ENCODE measurements around the gene GCH1. TPM values are rescaled to one million over a fixed set of nuclear protein-coding genes. Genes with fewer than 3 reads are reported as not detected.

The GCH1 gene
- total RNA-seq, 4 donors from 2014 or later, result 2.2 to 5.0 (median 3.7) TPM

- Histone ChIP-seq H3K27me3 (no peaks in the 10 kb centered on the region), H3K4me3 (no peak overlapping the region), H3K9me3 (no peaks in the 10 kb centered on the region), H3K4me1 (no peaks in the 10 kb centered on the region), H3K27ac (no peak overlapping the region), H3K36me3 (no peaks in the 10 kb centered on the region)
- ATAC-seq, result no peak
- TF ChIP-seq EP300 (IDR thresholded peaks at IDR 0.05) (no peak), POLR2A (IDR thresholded peaks at IDR 0.05) (no peak), CTCF (IDR thresholded peaks at IDR 0.05) (no peak), POLR2AphosphoS5 (IDR thresholded peaks at IDR 0.05) (no peak)
These were observed 68.5 kb downstream of the GCH1 start for GRCh38 chr14:54834081-54834480.

- Histone ChIP-seq H3K27me3 (no peaks in the 10 kb centered on the region), H3K4me3 (no peak overlapping the region), H3K27ac (no peak overlapping the region), H3K36me3 (no peaks in the 10 kb centered on the region), H3K9me3 (no peaks in the 10 kb centered on the region), H3K4me1 (no peaks in the 10 kb centered on the region)
- TF ChIP-seq CTCF (IDR thresholded peaks at IDR 0.05) (no peak), POLR2A (IDR thresholded peaks at IDR 0.05) (no peak), POLR2AphosphoS5 (IDR thresholded peaks at IDR 0.05) (no peak), EP300 (IDR thresholded peaks at IDR 0.05) (no peak)
- no peak for ATAC-seq
- WGBS, 2 donors (ENCODE audit: low coverage in 1 of 2), result 88% methylated on average over 4 of the region's 4 CpGs; no CpG with 5 or more reads in 1 of the 2 donors
These were observed 72.0 kb downstream of the GCH1 start for GRCh38 chr14:54830650-54831049.

GRCh38 chr14:54829486-54830224, 73.0 kb downstream of the GCH1 start:
- TF ChIP-seq POLR2AphosphoS5 (IDR thresholded peaks at IDR 0.05), result no peak
- Histone ChIP-seq H3K27me3 (no peaks in the 10 kb centered on the region), H3K4me1 (no peaks in the 10 kb centered on the region), H3K36me3 (no peaks in the 10 kb centered on the region), H3K4me3 (no peak overlapping the region), H3K27ac (no peak overlapping the region), H3K9me3 (peaks cover 0 to 5% (median 0%) of the 10 kb centered on the region in 3 donors)
- no peak for ATAC-seq
- WGBS, 2 donors (ENCODE audit: low coverage in 1 of 2), result 67 to 74% methylated on average over 3 to 8 of the region's 8 CpGs

- Histone ChIP-seq H3K4me3 (no peak overlapping the region), H3K27ac (no peak overlapping the region), H3K4me1 (no peaks in the 10 kb centered on the region), H3K27me3 (no peaks in the 10 kb centered on the region), H3K36me3 (no peaks in the 10 kb centered on the region), H3K9me3 (peaks cover 0 to 18% (median 0%) of the 10 kb centered on the region in 3 donors)
- WGBS, 2 donors (ENCODE audit: low coverage in 1 of 2), result 100% methylated on average over 1 of the region's 1 CpG
- TF ChIP-seq CTCF (IDR thresholded peaks at IDR 0.05), result no peak
- no peak for TF ChIP-seq EP300 (IDR thresholded peaks at IDR 0.05)
- TF ChIP-seq POLR2A (IDR thresholded peaks at IDR 0.05), result no peak
- no peak for TF ChIP-seq POLR2AphosphoS5 (IDR thresholded peaks at IDR 0.05)
- no peak for ATAC-seq
These were observed 74.6 kb downstream of the GCH1 start for GRCh38 chr14:54828037-54828436.

GRCh38 chr14:54823757-54824549, 78.7 kb downstream of the GCH1 start:
- TF ChIP-seq POLR2AphosphoS5 (IDR thresholded peaks at IDR 0.05) (no peak), CTCF (IDR thresholded peaks at IDR 0.05) (no peak), POLR2A (IDR thresholded peaks at IDR 0.05) (no peak), EP300 (IDR thresholded peaks at IDR 0.05) (no peak)
- H3K4me1 ChIP-seq, result no peaks in the 10 kb centered on the region
- H3K27ac ChIP-seq, result no peak overlapping the region
- H3K4me3 ChIP-seq, result no peak overlapping the region
- no peaks in the 10 kb centered on the region for H3K36me3 ChIP-seq
- 93 to 94% methylated on average over 2 of the region's 2 CpGs for WGBS, 2 donors (ENCODE audit: low coverage in 1 of 2)
- no peak for ATAC-seq
- peaks cover 0 to 20% (median 0%) of the 10 kb centered on the region in 3 donors for H3K9me3 ChIP-seq
- no peaks in the 10 kb centered on the region for H3K27me3 ChIP-seq

Measured in gastroesophageal sphincter (tissue), 4 donors.